BLaER1 (cell line): ENCODE results near the gene UNC119B.

Source experiments
- H3K27ac ChIP-seq: shearing (Covaris generic); formaldehyde crosslinking; 2 replicates; pipeline ENCODE4 v1.8.1; 2022
- H3K27me3 ChIP-seq: shearing (Covaris generic); formaldehyde crosslinking; 2 replicates; pipeline ENCODE4 v1.8.1; 2022
- H3K36me3 ChIP-seq: shearing (Covaris generic); formaldehyde crosslinking; 2 replicates; pipeline ENCODE4 v1.8.1; 2022
- H3K4me1 ChIP-seq: shearing (Covaris generic); formaldehyde crosslinking; 2 replicates; pipeline ENCODE4 v1.8.1; 2022
- H3K4me2 ChIP-seq: shearing (Covaris generic); formaldehyde crosslinking; 2 replicates; pipeline ENCODE4 v1.8.1; 2022
- H3K4me3 ChIP-seq: shearing (Covaris generic); formaldehyde crosslinking; 2 replicates; pipeline ENCODE4 v1.8.1; 2022
- H3K9ac ChIP-seq: shearing (Covaris generic); formaldehyde crosslinking; 2 replicates; pipeline ENCODE4 v1.8.1; 2022
- H3K9me3 ChIP-seq: shearing (Covaris generic); formaldehyde crosslinking; 2 replicates; pipeline ENCODE4 v1.8.1; 2022
- H4K20me1 ChIP-seq: shearing (Covaris generic); formaldehyde crosslinking; 2 replicates; pipeline ENCODE4 v1.8.1; 2022
- Cebpa-rat ChIP-seq: shearing (Covaris generic); IDR thresholded peaks from 2 replicates; pipeline ENCODE4 v1.8.1; 2022

The UNC119B gene

DNA sequence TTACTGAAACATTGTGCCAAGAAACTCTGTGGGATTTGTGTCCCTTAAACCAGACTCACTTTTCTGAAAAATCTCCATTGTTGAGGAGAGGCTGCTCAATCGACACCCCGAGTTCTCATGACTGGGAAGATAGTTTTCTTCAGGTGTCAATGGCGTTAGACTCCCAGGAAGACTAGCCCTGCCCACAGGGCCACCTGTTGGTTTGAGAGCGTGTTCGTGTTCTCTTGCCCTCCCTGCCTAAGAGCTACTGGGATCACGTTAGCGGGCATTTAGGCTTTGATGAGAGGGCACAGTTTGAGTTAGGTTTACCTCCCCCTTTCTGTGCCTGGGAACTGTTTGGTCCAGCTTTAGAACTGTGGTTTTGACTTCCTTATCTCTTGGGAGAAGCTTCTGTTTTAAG lies 10.7 kb upstream of the UNC119B start:
- 0 out of 2 replicates have a peak overlapping the region, but pooled peaks have one; percentile 3 for H3K27ac ChIP-seq
- H3K9ac ChIP-seq: no peak overlapping the region
- H3K9me3 ChIP-seq: no peaks in the 10 kb centered on the region
- peaks cover 5% of the 10 kb centered on the region; the same call in 1 of the 2 replicates for H4K20me1 ChIP-seq
- H3K4me2 ChIP-seq: no peak overlapping the region
- no peak overlapping the region for H3K4me3 ChIP-seq
- H3K36me3 ChIP-seq: peaks cover 94% of the 10 kb centered on the region
- H3K4me1 ChIP-seq: peaks cover 23% of the 10 kb centered on the region
- no peak for TF ChIP-seq Cebpa-rat
- H3K27me3 ChIP-seq: no peaks in the 10 kb centered on the region

GRCh38 chr12:120700886-120701285 lies 9.4 kb upstream of the UNC119B start:
- H3K4me1 ChIP-seq: peaks cover 31% of the 10 kb centered on the region
- H4K20me1 ChIP-seq: no peaks in the 10 kb centered on the region
- H3K9me3 ChIP-seq: no peaks in the 10 kb centered on the region
- H3K4me3 ChIP-seq: no peak overlapping the region
- H3K27me3 ChIP-seq: no peaks in the 10 kb centered on the region
- peaks cover 81% of the 10 kb centered on the region for H3K36me3 ChIP-seq
- TF ChIP-seq Cebpa-rat: no peak
- no peak overlapping the region for H3K9ac ChIP-seq
- H3K4me2 ChIP-seq: no peak overlapping the region
- H3K27ac ChIP-seq: no peak overlapping the region

DNA sequence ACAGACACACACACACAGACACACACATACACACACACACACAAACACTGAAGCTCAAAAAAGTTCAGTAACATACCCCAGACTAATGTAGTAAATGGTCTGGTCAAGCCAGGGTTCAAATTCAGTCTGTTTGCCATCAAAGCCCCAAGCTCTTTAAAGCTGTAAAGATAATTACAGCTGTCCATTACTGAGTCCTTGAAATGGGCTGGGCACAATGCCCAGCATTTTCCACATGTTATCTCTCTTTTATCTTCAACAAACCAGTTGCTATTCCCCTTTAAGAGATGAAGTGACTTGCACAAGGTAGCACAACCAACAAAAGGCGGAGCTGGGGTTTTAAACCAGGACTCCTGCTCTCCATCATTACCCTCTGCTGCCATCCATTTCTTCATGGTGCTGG lies 7.6 kb upstream of the UNC119B start:
- Histone ChIP-seq H3K9me3 (no peaks in the 10 kb centered on the region), H3K9ac (no peak overlapping the region), H3K4me3 (no peak overlapping the region), H3K27me3 (no peaks in the 10 kb centered on the region), H3K4me1 (peaks cover 36% of the 10 kb centered on the region), H3K36me3 (peaks cover 63% of the 10 kb centered on the region), H4K20me1 (no peaks in the 10 kb centered on the region), H3K27ac (no peak overlapping the region), H3K4me2 (no peak overlapping the region)
- TF ChIP-seq Cebpa-rat: no peak

GRCh38 chr12:120703311-120703942 lies 6.8 kb upstream of the UNC119B start:
- peaks cover 36% of the 10 kb centered on the region for H3K4me1 ChIP-seq
- H3K9ac ChIP-seq: no peak overlapping the region
- no peak overlapping the region for H3K27ac ChIP-seq
- TF ChIP-seq Cebpa-rat: no peak
- H3K36me3 ChIP-seq: peaks cover 55% of the 10 kb centered on the region
- H4K20me1 ChIP-seq: no peaks in the 10 kb centered on the region
- H3K27me3 ChIP-seq: no peaks in the 10 kb centered on the region
- H3K4me2 ChIP-seq: no peak overlapping the region
- H3K9me3 ChIP-seq: no peaks in the 10 kb centered on the region
- H3K4me3 ChIP-seq: no peak overlapping the region

GRCh38 chr12:120705618-120706017 lies 4.6 kb upstream of the UNC119B start:
- Histone ChIP-seq H3K4me1 (peaks cover 43% of the 10 kb centered on the region), H3K9ac (no peak overlapping the region), H3K27ac (no peak overlapping the region), H4K20me1 (no peaks in the 10 kb centered on the region), H3K9me3 (no peaks in the 10 kb centered on the region), H3K36me3 (peaks cover 34% of the 10 kb centered on the region), H3K4me3 (no peak overlapping the region), H3K4me2 (0 out of 2 replicates have a peak overlapping the region, but pooled peaks have one; percentile 5), H3K27me3 (no peaks in the 10 kb centered on the region)
- TF ChIP-seq Cebpa-rat: no peak

DNA sequence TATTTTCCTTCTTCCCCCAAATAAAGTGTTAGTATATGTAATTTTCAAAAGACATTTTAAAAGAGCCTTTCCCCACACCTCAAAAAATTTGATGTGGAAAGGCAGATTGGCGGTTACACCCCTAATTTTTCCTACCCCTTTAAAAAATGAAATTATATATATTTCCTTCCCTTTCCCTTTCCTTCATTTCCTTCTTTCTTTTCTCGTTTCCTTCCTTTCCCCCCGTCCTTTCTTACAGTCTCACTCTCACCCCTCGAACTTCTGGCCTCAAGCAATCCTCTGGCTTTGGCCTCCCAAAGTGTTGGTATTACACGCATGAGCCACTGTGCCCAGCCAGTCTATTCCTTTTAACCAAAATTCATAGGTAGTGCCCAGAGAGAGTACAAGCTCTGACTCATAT lies 4.2 kb upstream of the UNC119B start:
- no peak overlapping the region for H3K4me3 ChIP-seq
- H3K9me3 ChIP-seq: no peaks in the 10 kb centered on the region
- H3K9ac ChIP-seq: no peak overlapping the region
- no peaks in the 10 kb centered on the region for H4K20me1 ChIP-seq
- H3K36me3 ChIP-seq: peaks cover 29% of the 10 kb centered on the region
- H3K27ac ChIP-seq: no peak overlapping the region
- H3K4me2 ChIP-seq: 0 out of 2 replicates have a peak overlapping the region, but pooled peaks have one; percentile 5
- H3K4me1 ChIP-seq: peaks cover 43% of the 10 kb centered on the region
- H3K27me3 ChIP-seq: no peaks in the 10 kb centered on the region
- no peak for TF ChIP-seq Cebpa-rat

DNA sequence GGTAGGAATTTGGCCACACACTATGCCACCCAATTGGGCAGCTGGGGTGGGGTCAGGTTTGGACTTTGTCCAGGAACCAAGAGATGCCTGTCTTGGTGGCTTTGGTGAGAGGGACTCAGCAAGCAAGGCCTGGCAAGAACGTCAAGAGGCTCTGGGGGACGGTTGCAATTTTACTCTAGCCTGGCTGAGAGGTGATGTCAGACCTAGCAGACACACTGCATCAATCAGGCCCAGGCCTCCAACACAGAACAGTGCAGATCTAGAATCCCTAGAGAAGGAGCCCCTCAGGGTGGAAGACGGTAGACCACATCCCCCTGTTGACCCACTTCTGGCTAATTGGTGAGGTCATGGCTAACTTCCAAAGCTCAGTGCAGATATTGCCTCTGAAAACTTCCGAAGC lies 1.6 kb upstream of the UNC119B start:
- Histone ChIP-seq H3K36me3 (peaks cover 9% of the 10 kb centered on the region), H3K9ac (peak overlapping the region; percentile 61; the same call in 1 of the 2 replicates), H3K4me3 (peak overlapping the region; percentile 18; the same call in 1 of the 2 replicates), H3K9me3 (no peaks in the 10 kb centered on the region), H3K4me1 (peaks cover 68% of the 10 kb centered on the region), H4K20me1 (peaks cover 25% of the 10 kb centered on the region), H3K27ac (peak overlapping the region; percentile 70), H3K4me2 (peak overlapping the region; percentile 92), H3K27me3 (no peaks in the 10 kb centered on the region)
- no peak for TF ChIP-seq Cebpa-rat

- TF ChIP-seq Cebpa-rat: no peak
- H3K9me3 ChIP-seq: no peaks in the 10 kb centered on the region
- no peaks in the 10 kb centered on the region for H3K27me3 ChIP-seq
- peaks cover 40% of the 10 kb centered on the region for H4K20me1 ChIP-seq
- H3K4me2 ChIP-seq: peak overlapping the region; percentile 92
- peaks cover 25% of the 10 kb centered on the region for H3K36me3 ChIP-seq
- peak overlapping the region; percentile 91 for H3K27ac ChIP-seq
- H3K4me1 ChIP-seq: peaks cover 64% of the 10 kb centered on the region
- peak overlapping the region; percentile 97 for H3K4me3 ChIP-seq
- H3K9ac ChIP-seq: peak overlapping the region; percentile 94
Observed at GRCh38 chr12:120710805-120711296, 593 bp downstream of the UNC119B start.

GRCh38 chr12:120711411-120711810 lies 1.2 kb downstream of the UNC119B start:
- H4K20me1 ChIP-seq: peaks cover 46% of the 10 kb centered on the region
- H3K27ac ChIP-seq: peak overlapping the region; percentile 91
- no peak for TF ChIP-seq Cebpa-rat
- no peaks in the 10 kb centered on the region for H3K27me3 ChIP-seq
- H3K4me3 ChIP-seq: peak overlapping the region; percentile 97
- H3K9me3 ChIP-seq: no peaks in the 10 kb centered on the region
- peaks cover 59% of the 10 kb centered on the region for H3K4me1 ChIP-seq
- H3K9ac ChIP-seq: peak overlapping the region; percentile 94
- H3K36me3 ChIP-seq: peaks cover 31% of the 10 kb centered on the region
- peak overlapping the region; percentile 92 for H3K4me2 ChIP-seq

DNA sequence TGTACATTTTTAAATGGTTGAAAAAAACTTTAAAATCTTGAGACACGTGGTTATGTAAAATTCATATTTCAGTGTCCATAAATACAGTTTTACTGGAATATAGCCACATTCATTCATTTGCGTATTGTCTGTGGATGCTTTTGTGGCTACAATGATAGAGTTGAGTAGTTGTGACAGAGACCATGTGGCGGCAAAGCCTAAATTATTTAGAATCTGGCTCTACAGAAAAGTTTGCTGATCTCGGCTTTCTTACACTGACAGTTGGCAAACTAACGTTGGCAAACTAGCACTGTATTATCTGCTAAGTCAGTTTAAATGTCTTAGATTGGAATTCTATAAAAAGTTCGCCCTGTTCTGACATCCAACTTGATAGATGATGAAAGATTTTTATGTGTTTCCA lies 2.4 kb downstream of the UNC119B start:
- Histone ChIP-seq H3K36me3 (peaks cover 43% of the 10 kb centered on the region), H3K4me1 (peaks cover 54% of the 10 kb centered on the region), H3K27ac (no peak overlapping the region), H3K27me3 (no peaks in the 10 kb centered on the region), H3K4me2 (peak overlapping the region; percentile 92; the same call in 1 of the 2 replicates), H4K20me1 (peaks cover 48% of the 10 kb centered on the region), H3K9ac (no peak overlapping the region), H3K9me3 (no peaks in the 10 kb centered on the region), H3K4me3 (no peak overlapping the region)
- no peak for TF ChIP-seq Cebpa-rat
